HepG2 (cell line): ENCODE data around the gene SPRN. TPM values are rescaled to one million over a fixed set of nuclear protein-coding genes. Genes with fewer than 3 reads are reported as not detected.

Experiments used
- HCFC1 ChIP-seq: fragments of 150-350 bp; IDR thresholded peaks from 2 replicates; pipeline ENCODE4 v1.6.1; 2014; ENCODE audit warnings: low read depth, low read length
- HNRNPL ChIP-seq: fragments of 200-400 bp; formaldehyde crosslinking; IDR thresholded peaks from 2 replicates; pipeline ENCODE4 v1.6.1; 2017; ENCODE audit warnings: mild to moderate bottlenecking, low read depth, low read length
- SMARCE1 ChIP-seq: fragments of 450-650 bp; IDR thresholded peaks from 2 replicates; pipeline ENCODE4 v1.6.1; 2017; ENCODE audit warnings: borderline replicate concordance
- TEAD3 ChIP-seq: optimal IDR thresholded peaks from 2 replicates; pipeline ENCODE3; 2016; ENCODE audit warnings: borderline replicate concordance
- TOE1 ChIP-seq: sonication (generic); formaldehyde crosslinking; IDR thresholded peaks from 2 replicates; pipeline ENCODE4 v1.4.0; 2020; ENCODE audit warnings: mild to moderate bottlenecking, missing genetic modification reagents
- U2AF1 ChIP-seq: fragments of 200-400 bp; formaldehyde crosslinking; optimal IDR thresholded peaks from 2 replicates; pipeline ENCODE3; 2017; ENCODE audit warnings: mild to moderate bottlenecking, low read depth, low read length
- ZBTB7A ChIP-seq: sonication (generic); formaldehyde crosslinking; IDR thresholded peaks from 2 replicates; pipeline ENCODE4 v1.8.0; 2022; ENCODE audit warnings: mild to moderate bottlenecking, missing genetic modification reagents
- ZFP36L2 ChIP-seq: sonication (generic); formaldehyde crosslinking; IDR thresholded peaks from 2 replicates; pipeline ENCODE4 v1.4.0; 2020; ENCODE audit warnings: missing genetic modification reagents
- ZNF3 ChIP-seq: IDR thresholded peaks from 2 replicates; pipeline ENCODE4 v1.7.0; 2017; ENCODE audit warnings: inconsistent platforms
- ZNF30 ChIP-seq: sonication (generic); formaldehyde crosslinking; IDR thresholded peaks from 2 replicates; pipeline ENCODE4 v1.5.0; 2020; ENCODE audit warnings: mild to moderate bottlenecking, missing genetic modification reagents
- ZNF33A ChIP-seq: sonication (generic); formaldehyde crosslinking; IDR thresholded peaks from 2 replicates; pipeline ENCODE4 v1.5.1; 2020; ENCODE audit warnings: missing genetic modification reagents, mild to moderate bottlenecking, moderate library complexity, borderline replicate concordance
- ZNF589 ChIP-seq: sonication (generic); formaldehyde crosslinking; conservative IDR thresholded peaks from 2 replicates; pipeline ENCODE4 v1.8.0; 2022; ENCODE audit warnings: mild to moderate bottlenecking, moderate library complexity, missing genetic modification reagents
- ZNF678 ChIP-seq: sonication (generic); formaldehyde crosslinking; IDR thresholded peaks from 2 replicates; pipeline ENCODE4 v1.4.0; 2020; ENCODE audit warnings: mild to moderate bottlenecking, missing genetic modification reagents
- ZNF792 ChIP-seq: IDR thresholded peaks from 2 replicates; pipeline ENCODE4 v1.6.1; 2016
- ZNF816 ChIP-seq: sonication (generic); formaldehyde crosslinking; IDR thresholded peaks from 2 replicates; pipeline ENCODE4 v1.8.0; 2022; ENCODE audit warnings: missing genetic modification reagents, mild to moderate bottlenecking, borderline replicate concordance
- ZSCAN12 ChIP-seq: sonication (generic); formaldehyde crosslinking; IDR thresholded peaks from 2 replicates; pipeline ENCODE4 v1.9.0; 2021; ENCODE audit warnings: mild to moderate bottlenecking, missing genetic modification reagents
- ZSCAN29 ChIP-seq: sonication (generic); formaldehyde crosslinking; conservative IDR thresholded peaks from 2 replicates; pipeline ENCODE4 v1.4.0; 2020; ENCODE audit warnings: mild to moderate bottlenecking, missing genetic modification reagents
- polyA plus RNA-seq, 8 experiments: library from polyadenylated mRNA; depleted of rRNA in 3 of 8; stranded (reverse) in 7 of 8; unstranded in 1 of 8; fragments of >200 nt; fragmentation: Illumina TruSeq in 4 of 8; extraction: Trizol in 4 of 8; gene quantifications; 2 replicates each; pipeline versions ENCODE4 v1.2.1 to v1.2.3, GENCODE V29; 2011 to 2016; ENCODE audit warnings: low read depth in 4 of 8, missing spikeins in 1 of 8, mixed read lengths in 1 of 8; ENCODE audit not compliant: insufficient read depth in 1 of 8
- total RNA-seq, 5 experiments: library from RNA; depleted of rRNA; stranded (reverse); fragments of >200 nt; fragmentation: Illumina TruSeq; extraction: Trizol; gene quantifications; 2 replicates each; pipeline ENCODE4 v1.2.3, GENCODE V29; 2016; ENCODE audit warnings: low read depth in 1 of 5
- TF ChIP-seq, protein P1 (sequence below): sonication (generic); formaldehyde crosslinking; IDR thresholded peaks from one replicate; pipeline ENCODE4 v1.5.1; 2020; ENCODE audit warnings: mild to moderate bottlenecking, missing genetic modification reagents; ENCODE audit errors: not compliant biosample characterization
- TF ChIP-seq, protein P2 (sequence below): sonication (generic); formaldehyde crosslinking; IDR thresholded peaks from 2 replicates; pipeline ENCODE4 v1.4.0; 2020; ENCODE audit warnings: missing genetic modification reagents
- TF ChIP-seq, protein P3 (sequence below): sonication (generic); formaldehyde crosslinking; IDR thresholded peaks from 2 replicates; pipeline ENCODE4 v1.4.0; 2020; ENCODE audit warnings: mild to moderate bottlenecking, missing genetic modification reagents
- TF ChIP-seq, protein P4 (sequence below): sonication (generic); formaldehyde crosslinking; IDR thresholded peaks from 2 replicates; pipeline ENCODE4 v1.4.0; 2020; ENCODE audit warnings: missing genetic modification reagents

The SPRN gene
- total and polyA plus RNA-seq, 2 of the 13 experiments (the other 11 are each of a cell fraction or from before 2014, with no cell fraction given) = not detected

DNA sequence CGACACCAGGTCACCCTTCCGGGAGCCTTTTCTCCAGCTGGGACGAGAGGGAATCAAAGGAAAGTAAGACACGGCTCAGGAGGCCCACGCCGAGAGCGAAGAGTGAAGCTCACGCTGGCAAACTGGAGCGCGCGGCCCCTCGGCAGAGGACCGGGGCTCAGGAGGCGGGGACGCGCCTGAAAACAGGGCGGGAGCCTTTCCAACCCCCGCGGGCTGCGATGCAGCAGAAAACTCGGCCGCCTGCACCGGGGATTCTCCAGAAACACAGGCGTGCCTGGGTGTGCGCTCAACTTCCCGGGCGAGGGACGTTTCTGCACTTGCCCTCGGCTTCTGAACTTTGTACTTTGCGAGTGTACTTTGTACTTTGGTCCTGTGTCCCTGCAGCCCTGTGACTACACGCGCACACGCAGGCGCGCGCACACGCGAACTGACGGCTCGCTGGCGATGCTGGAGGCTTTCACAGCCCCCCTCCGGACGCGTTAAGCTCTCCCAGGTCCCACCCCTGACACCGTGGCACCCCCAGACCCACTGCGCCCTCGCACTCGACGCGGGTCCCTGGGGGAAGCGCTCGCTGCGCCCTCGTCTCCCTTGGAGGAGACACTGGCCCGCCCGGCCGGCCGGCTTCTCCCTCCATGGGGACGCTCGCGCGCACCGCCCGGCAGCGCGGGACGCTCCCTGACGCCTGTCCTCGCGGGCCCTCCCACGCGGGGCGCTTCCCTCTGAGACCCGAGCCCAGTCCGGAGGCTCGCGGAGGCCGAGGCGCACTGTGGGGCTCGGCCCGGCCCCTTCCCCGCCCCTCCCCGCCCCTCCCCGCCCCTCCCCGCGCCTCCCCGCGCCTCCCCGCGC lies 46.0 kb downstream of the SPRN start (continued):
- TF ChIP-seq HNRNPL = 0 out of 2 replicates have a peak, but pooled peaks have one; percentile 8
- no peak for TF ChIP-seq ZFP36L2
- 0 out of 2 replicates have a peak, but pooled peaks have one; percentile 18 for TF ChIP-seq ZSCAN12 (CRISPR knock-in tag)
- TF ChIP-seq, protein P1, sequence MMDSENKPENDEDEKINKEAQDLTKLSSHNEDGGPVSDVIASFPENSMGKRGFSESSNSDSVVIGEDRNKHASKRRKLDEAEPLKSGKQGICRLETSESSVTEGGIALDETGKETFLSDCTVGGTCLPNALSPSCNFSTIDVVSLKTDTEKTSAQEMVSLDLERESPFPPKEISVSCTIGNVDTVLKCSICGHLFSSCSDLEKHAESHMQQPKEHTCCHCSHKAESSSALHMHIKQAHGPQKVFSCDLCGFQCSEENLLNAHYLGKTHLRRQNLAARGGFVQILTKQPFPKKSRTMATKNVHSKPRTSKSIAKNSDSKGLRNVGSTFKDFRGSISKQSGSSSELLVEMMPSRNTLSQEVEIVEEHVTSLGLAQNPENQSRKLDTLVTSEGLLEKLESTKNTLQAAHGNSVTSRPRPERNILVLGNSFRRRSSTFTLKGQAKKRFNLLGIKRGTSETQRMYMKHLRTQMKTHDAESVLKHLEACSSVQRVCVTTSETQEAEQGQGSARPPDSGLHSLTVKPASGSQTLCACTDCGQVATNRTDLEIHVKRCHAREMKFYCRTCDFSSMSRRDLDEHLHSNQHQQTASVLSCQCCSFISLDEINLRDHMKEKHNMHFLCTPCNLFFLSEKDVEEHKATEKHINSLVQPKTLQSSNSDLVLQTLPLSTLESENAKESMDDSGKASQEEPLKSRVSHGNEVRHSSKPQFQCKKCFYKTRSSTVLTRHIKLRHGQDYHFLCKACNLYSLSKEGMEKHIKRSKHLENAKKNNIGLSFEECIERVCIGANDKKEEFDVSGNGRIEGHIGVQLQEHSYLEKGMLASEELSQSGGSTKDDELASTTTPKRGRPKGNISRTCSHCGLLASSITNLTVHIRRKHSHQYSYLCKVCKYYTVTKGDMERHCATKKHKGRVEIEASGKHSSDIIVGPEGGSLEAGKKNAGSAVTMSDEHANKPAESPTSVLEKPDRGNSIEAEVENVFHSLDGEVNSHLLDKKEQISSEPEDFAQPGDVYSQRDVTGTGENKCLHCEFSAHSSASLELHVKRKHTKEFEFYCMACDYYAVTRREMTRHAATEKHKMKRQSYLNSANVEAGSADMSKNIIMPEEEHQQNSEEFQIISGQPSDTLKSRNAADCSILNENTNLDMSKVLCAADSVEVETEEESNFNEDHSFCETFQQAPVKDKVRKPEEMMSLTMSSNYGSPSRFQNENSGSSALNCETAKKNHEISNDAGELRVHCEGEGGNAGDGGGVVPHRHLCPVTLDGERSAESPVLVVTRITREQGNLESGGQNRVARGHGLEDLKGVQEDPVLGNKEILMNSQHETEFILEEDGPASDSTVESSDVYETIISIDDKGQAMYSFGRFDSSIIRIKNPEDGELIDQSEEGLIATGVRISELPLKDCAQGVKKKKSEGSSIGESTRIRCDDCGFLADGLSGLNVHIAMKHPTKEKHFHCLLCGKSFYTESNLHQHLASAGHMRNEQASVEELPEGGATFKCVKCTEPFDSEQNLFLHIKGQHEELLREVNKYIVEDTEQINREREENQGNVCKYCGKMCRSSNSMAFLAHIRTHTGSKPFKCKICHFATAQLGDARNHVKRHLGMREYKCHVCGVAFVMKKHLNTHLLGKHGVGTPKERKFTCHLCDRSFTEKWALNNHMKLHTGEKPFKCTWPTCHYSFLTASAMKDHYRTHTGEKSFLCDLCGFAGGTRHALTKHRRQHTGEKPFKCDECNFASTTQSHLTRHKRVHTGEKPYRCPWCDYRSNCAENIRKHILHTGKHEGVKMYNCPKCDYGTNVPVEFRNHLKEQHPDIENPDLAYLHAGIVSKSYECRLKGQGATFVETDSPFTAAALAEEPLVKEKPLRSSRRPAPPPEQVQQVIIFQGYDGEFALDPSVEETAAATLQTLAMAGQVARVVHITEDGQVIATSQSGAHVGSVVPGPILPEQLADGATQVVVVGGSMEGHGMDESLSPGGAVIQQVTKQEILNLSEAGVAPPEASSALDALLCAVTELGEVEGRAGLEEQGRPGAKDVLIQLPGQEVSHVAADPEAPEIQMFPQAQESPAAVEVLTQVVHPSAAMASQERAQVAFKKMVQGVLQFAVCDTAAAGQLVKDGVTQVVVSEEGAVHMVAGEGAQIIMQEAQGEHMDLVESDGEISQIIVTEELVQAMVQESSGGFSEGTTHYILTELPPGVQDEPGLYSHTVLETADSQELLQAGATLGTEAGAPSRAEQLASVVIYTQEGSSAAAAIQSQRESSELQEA (CRISPR knock-in tag) = peak; percentile 73
- no peak for TF ChIP-seq ZNF589 (CRISPR knock-in tag)
- TF ChIP-seq, protein P2, sequence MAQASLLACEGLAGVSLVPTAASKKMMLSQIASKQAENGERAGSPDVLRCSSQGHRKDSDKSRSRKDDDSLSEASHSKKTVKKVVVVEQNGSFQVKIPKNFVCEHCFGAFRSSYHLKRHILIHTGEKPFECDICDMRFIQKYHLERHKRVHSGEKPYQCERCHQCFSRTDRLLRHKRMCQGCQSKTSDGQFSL = 0 out of 2 replicates have a peak, but pooled peaks have one; percentile 20
- peak; percentile 73; the same call in 1 of the 2 replicates for TF ChIP-seq ZNF816 (CRISPR knock-in tag)
- TF ChIP-seq, protein P3, sequence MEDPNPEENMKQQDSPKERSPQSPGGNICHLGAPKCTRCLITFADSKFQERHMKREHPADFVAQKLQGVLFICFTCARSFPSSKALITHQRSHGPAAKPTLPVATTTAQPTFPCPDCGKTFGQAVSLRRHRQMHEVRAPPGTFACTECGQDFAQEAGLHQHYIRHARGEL (CRISPR knock-in tag) = no peak
- no peak for TF ChIP-seq ZNF3
- no peak for TF ChIP-seq ZNF792 (CRISPR knock-in tag)
- peak; percentile 75; the same call in 1 of the 2 replicates for TF ChIP-seq ZNF33A
- no peak for TF ChIP-seq TOE1
- TF ChIP-seq ZBTB7A (CRISPR knock-in tag) = no peak
- no peak for TF ChIP-seq HCFC1
- no peak for TF ChIP-seq ZSCAN29 (CRISPR knock-in tag)
- no peak for TF ChIP-seq SMARCE1
- TF ChIP-seq, protein P4, sequence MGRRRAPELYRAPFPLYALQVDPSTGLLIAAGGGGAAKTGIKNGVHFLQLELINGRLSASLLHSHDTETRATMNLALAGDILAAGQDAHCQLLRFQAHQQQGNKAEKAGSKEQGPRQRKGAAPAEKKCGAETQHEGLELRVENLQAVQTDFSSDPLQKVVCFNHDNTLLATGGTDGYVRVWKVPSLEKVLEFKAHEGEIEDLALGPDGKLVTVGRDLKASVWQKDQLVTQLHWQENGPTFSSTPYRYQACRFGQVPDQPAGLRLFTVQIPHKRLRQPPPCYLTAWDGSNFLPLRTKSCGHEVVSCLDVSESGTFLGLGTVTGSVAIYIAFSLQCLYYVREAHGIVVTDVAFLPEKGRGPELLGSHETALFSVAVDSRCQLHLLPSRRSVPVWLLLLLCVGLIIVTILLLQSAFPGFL (CRISPR knock-in tag) = no peak
- TF ChIP-seq TEAD3 (CRISPR knock-in tag) = peak; percentile 38
- no peak for TF ChIP-seq ZNF30 (CRISPR knock-in tag)
- TF ChIP-seq ZNF678 (CRISPR knock-in tag) = no peak
- TF ChIP-seq U2AF1 = no peak
